GM19372 (cell line): ENCODE measurements around the gene SULT2B1.
"Not testable (repeated sequence)": the region's sequence is repeated elsewhere in the genome, so short reads cannot be mapped to it uniquely, and the experiment has no call there.

Experiments used
- ATAC-seq: cut with Tn5 transposase; IDR thresholded peaks from one replicate; pipeline ENCODE4 v1.9.1; 2021; ENCODE audit warnings: mild to moderate bottlenecking, low read depth, moderate library complexity; ENCODE audit not compliant: unreplicated experiment

Gene SULT2B1

DNA sequence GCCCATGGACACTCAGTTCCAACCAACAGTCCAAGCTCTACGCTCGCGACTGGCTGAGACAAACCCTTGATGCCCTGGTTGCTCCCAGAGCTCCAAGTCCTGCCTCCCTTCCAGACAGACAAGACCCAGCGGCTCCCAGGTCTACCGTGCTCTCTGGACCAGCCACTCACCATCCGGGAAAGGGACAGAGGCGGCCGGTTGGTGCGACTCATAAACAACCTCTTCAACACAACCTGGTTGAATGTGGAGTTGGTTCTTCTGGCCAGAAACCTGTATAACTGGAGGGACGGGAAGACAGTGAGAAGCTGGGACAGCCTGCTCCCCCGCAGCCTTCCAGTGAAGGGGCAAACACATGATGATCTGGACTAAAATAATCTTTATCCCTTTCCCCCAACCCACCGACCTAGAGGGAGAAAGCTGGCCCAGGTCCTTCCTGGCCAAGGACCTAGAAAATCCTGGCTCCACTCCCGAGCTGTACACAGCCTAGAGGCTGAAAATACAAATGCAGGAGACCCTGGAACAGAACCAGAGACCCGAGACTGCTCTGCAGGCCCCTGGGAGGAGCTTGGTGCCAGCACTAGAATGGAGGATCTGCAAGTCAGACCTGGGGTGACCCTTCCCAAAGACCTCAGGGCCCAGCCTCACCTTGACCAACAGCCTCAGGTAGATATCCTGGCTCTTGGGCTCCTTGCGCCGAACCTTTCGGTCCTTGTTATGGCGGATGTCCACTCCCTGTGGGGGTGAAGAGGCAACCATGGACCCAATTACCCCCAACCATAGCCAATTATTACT, 65.4 kb downstream of the SULT2B1 start:
- ATAC-seq = no peak

DNA sequence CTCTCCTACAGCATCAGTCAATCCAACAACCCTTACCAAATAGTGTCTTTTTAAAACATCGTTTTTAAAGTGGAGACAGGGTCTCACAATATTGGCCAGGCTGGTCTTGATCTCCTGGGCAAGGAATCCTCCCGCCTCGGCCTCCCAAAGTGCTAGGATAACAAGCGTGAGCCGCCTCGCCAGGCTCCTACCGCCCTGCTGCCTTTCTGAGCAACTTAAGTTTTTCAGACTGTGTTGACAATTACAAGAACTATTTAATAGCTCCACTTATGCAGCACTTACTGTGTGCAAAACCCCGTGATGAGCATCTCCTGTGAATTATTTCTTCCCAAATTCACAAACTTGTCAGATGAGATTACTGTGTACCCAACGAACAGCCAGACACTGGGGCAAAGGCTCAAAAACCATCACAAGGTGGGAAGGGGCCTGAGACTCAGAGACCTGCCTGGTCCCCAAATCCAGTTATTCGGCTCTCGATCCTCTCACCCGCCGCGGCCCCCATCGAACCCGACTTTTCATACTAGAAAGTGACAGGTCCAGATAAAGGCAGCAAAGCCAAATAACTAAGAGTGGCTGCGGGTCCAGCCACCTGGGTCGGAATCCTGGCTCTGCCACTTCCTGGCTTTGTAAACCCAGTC, 66.4 kb downstream of the SULT2B1 start:
- no peak for ATAC-seq

- peak; percentile 90 for ATAC-seq
Measured at GRCh38 chr19:48618916-48619691, 67.1 kb downstream of the SULT2B1 start, which contains the start of the genes RPL18 and SPHK2. Gene RPL18, minus strand, starts transcription at chr19:48619178. Its CDS starts 35 bp downstream, at chr19:48619143. Gene SPHK2, plus strand, starts transcription at chr19:48619506. Its CDS starts 1,009 bp downstream, at chr19:48620515.

DNA sequence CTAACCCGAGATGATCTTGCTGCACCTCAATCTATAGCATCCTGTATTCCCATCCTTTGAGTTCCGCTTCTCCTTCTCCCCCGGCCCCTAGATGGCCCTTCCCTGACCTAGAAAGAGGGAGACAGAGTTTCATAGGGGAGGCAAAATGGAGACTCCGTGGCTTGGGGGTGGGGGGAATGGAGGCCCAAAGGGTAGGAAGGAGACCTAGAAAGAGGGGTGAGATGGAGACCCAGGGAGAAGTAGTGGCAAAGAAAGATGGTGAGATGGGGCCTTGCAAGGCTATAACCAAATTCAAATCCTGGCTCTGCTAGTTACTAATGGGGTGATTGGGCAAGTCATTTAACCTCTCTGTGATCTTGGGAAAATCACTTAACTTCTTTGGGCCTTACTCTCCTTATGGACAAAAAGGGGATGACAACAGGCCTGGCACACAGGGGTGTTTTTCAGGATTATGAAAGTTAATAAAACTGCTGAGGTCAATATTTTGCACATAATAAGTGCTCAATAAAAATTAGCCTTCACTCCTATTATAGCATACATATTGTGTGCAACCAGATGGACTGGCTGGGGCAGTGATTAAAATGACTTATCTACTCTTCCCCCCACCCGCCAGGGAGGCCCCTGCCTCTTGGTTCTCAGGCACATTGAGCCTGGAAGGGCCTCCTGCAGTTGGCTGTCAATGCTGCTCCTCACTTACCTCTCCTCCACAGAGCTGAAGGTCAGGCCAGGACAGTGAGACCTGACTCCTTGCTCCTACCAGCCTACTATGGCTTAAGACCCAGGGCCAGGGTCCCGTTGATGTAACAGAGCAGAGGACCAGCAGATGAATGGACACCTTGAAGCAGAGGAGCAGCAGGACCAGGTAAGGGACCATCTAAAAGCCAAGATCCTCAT, 68.0 kb downstream of the SULT2B1 start:
- no peak for ATAC-seq

GRCh38 chr19:48623556-48624066, 71.6 kb downstream of the SULT2B1 start:
- ATAC-seq = no peak

DNA sequence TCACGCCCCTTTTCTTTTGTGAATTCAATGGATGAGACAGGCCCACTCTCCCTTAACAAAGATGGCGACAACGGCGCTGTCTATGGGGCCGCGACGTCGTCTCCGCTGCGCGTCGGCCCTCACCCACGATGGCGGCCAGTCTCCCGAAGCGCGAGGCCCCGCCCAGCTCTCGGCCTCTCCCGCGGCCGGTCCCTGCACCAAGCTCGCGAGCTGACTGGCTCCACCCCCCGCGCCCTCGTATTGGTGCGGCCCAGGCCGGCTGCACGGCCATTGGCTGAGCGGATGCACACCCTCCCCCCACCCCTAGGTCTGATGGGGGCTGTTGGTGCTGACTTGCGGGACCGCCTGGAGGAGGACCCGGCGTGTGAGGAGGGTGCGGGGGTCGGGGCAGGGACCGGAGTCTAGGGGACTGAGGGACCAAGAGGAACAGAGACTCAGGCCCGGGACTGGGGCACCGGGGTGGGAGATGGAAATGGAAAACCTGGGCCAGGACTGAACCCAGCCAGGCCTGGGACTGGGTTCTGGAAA, 72.2 kb downstream of the SULT2B1 start:
- ATAC-seq = peak; percentile 55

- no peak for ATAC-seq
Measured at GRCh38 chr19:48624791-48625723, 73.1 kb downstream of the SULT2B1 start.

DNA sequence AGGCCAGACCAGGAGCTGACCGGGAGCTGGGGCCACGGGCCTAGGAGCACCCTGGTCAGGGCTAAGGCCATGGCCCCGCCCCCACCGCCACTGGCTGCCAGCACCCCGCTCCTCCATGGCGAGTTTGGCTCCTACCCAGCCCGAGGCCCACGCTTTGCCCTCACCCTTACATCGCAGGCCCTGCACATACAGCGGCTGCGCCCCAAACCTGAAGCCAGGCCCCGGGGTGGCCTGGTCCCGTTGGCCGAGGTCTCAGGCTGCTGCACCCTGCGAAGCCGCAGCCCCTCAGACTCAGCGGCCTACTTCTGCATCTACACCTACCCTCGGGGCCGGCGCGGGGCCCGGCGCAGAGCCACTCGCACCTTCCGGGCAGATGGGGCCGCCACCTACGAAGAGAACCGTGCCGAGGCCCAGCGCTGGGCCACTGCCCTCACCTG, 73.9 kb downstream of the SULT2B1 start:
- no peak for ATAC-seq

DNA sequence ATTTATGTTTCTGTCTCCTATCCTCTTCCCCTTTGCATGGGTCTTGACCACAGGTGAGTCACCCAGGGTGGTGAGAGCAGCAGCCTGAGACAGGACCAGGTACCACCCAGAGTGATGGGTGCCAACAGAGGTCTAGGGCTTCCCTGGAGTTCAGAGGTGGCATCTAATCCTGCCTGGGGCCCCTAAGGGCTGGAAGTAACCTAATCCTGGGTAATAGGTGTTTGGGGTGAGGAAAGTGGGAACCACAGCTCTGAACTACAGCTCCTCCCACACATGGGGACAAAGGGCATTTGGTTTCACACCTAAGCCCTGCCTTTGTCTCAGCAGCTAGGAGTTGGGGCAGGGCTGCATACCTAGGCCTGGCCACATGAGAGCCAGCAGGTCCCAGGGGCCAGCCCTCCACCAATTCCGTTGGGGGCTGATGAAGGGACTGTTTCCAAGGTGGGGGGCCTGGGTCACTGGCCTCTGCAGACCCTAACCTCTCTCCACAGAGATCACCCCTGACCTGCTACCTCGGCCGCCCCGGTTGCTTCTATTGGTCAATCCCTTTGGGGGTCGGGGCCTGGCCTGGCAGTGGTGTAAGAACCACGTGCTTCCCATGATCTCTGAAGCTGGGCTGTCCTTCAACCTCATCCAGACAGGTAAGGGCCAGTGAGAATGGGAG, 75.4 kb downstream of the SULT2B1 start:
- ATAC-seq = no peak

GRCh38 chr19:48627865-48628314, 75.9 kb downstream of the SULT2B1 start:
- ATAC-seq = no peak

DNA sequence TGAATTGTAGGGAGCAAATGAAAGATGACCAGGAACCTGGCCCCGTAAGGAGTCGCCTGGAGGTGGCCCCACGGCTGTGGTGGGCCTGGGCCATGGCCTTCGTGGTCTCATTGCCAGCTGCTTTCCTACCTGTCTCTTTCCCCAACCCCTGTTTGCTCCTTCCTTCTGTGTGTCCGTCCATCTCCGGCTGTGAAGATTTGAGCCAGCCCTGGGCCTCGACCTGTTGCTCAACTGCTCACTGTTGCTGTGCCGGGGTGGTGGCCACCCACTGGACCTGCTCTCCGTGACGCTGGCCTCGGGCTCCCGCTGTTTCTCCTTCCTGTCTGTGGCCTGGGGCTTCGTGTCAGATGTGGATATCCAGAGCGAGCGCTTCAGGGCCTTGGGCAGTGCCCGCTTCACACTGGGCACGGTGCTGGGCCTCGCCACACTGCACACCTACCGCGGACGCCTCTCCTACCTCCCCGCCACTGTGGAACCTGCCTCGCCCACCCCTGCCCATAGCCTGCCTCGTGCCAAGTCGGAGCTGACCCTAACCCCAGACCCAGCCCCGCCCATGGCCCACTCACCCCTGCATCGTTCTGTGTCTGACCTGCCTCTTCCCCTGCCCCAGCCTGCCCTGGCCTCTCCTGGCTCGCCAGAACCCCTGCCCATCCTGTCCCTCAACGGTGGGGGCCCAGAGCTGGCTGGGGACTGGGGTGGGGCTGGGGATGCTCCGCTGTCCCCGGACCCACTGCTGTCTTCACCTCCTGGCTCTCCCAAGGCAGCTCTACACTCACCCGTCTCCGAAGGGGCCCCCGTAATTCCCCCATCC, 76.7 kb downstream of the SULT2B1 start:
- ATAC-seq = no peak

DNA sequence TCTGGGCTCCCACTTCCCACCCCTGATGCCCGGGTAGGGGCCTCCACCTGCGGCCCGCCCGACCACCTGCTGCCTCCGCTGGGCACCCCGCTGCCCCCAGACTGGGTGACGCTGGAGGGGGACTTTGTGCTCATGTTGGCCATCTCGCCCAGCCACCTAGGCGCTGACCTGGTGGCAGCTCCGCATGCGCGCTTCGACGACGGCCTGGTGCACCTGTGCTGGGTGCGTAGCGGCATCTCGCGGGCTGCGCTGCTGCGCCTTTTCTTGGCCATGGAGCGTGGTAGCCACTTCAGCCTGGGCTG, 77.3 kb downstream of the SULT2B1 start:
- no peak for ATAC-seq

DNA sequence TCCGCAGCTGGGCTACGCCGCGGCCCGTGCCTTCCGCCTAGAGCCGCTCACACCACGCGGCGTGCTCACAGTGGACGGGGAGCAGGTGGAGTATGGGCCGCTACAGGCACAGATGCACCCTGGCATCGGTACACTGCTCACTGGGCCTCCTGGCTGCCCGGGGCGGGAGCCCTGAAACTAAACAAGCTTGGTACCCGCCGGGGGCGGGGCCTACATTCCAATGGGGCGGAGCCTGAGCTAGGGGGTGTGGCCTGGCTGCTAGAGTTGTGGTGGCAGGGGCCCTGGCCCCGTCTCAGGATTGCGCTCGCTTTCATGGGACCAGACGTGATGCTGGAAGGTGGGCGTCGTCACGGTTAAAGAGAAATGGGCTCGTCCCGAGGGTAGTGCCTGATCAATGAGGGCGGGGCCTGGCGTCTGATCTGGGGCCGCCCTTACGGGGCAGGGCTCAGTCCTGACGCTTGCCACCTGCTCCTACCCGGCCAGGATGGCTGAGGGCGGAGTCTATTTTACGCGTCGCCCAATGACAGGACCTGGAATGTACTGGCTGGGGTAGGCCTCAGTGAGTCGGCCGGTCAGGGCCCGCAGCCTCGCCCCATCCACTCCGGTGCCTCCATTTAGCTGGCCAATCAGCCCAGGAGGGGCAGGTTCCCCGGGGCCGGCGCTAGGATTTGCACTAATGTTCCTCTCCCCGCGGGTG, 77.8 kb downstream of the SULT2B1 start:
- ATAC-seq = no peak

GRCh38 chr19:48630296-48631063, 78.5 kb downstream of the SULT2B1 start:
- ATAC-seq = no peak

DNA sequence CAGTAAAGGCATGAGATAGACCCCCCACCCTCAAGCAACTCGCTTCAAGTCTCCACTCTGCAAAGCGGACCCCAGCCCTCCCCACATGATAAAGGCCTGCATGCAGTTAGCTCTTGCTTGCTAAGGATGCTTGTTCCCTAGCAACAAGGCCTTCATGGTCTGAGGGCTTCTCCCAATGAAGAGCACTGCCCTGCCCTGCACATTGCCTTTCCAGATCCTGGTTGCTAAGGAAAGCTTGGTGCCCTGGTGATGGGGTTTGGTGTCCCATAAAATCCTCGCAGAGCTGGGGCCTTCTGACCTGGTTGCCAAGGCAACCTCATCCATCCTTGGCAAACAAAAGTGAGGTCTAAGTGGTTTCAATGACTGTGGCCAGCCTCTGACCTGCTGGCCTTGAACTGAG, 79.3 kb downstream of the SULT2B1 start:
- no peak for ATAC-seq

- ATAC-seq = not testable (repeated sequence)
Measured at GRCh38 chr19:48632286-48632685, 80.3 kb downstream of the SULT2B1 start.
